Adipose tissue (tissue), 3 donors: ENCODE data around the gene C12orf43. TPM values are rescaled to one million over a fixed set of nuclear protein-coding genes. Genes with fewer than 3 reads are reported as not detected.

ENCODE experiments used
- H3K27ac ChIP-seq: one replicate; pipeline ENCODE4 v1.5.1; 2013; ENCODE audit warnings: low read depth, low read length
- WGBS, 3 donors: extraction: QIAGEN DNeasy Blood & Tissue Kit; methylation state at CpG; one replicate each; pipeline ENCODE4 v1.1.7; 2013; 5-methylcytosine and 5-hydroxymethylcytosine counted together
- polyA plus RNA-seq, 3 donors: library from polyadenylated mRNA; stranded (reverse); fragments of 200-250 nt; gene quantifications; one replicate each; pipeline ENCODE4 v1.2.3, GENCODE V29; 2013
- donor health status: healthy with polysubstance abuse.
- donor health status: Bipolar disorder and iron deficiency.
- donor health status: healthy.

The C12orf43 gene
- polyA plus RNA-seq, 3 donors, result 5.9 to 15.6 (median 7.4) TPM

- 68 to 70% (median 69%) methylated on average over 17 of the region's 17 CpGs for WGBS, 3 donors
- H3K27ac ChIP-seq, result no peak overlapping the region
These were observed 54.4 kb downstream of the C12orf43 start for GRCh38 chr12:120961604-120962531.

- no peak overlapping the region for H3K27ac ChIP-seq
- 63 to 89% (median 82%) methylated on average over 7 of the region's 7 CpGs for WGBS, 3 donors
These were observed 55.6 kb downstream of the C12orf43 start for GRCh38 chr12:120960657-120961056.

- 74 to 83% (median 82%) methylated on average over 13 of the region's 13 CpGs for WGBS, 3 donors
- H3K27ac ChIP-seq, result no peak overlapping the region
These were observed 57.0 kb downstream of the C12orf43 start for GRCh38 chr12:120959111-120959878.

GRCh38 chr12:120956579-120957300, 59.5 kb downstream of the C12orf43 start:
- H3K27ac ChIP-seq, result no peak overlapping the region
- WGBS, 3 donors, result 57 to 85% (median 70%) methylated on average over 5 of the region's 5 CpGs

- H3K27ac ChIP-seq, result no peak overlapping the region
- WGBS, 3 donors, result 69 to 83% (median 80%) methylated on average over 4 of the region's 4 CpGs
These were observed 61.1 kb downstream of the C12orf43 start for GRCh38 chr12:120955232-120955631.

- WGBS, 3 donors, result 97 to 100% (median 100%) methylated on average over 5 of the region's 5 CpGs
- H3K27ac ChIP-seq, result no peak overlapping the region
These were observed 65.5 kb downstream of the C12orf43 start for GRCh38 chr12:120950807-120951206.

Other genes with a start within 250 kb of the C12orf43 start
- 10 to 100 TPM in 2 of 3 donors, 1 to 10 TPM in 1; 9.3 to 20.7 (median 12.9) TPM for gene SPPL3, start 112.1 kb downstream of the C12orf43 start, polyA plus RNA-seq
- gene HNF1A, start 37.9 kb downstream of the C12orf43 start, polyA plus RNA-seq, result 1 to 10 TPM in 1 of 3 donors, under 1 TPM in 1, not detected in 1; 0.62 to 8.2 TPM
- gene OASL, start 22.8 kb upstream of the C12orf43 start, polyA plus RNA-seq, result 1 to 10 TPM in 2 of 3 donors, under 1 TPM in 1; 0.90 to 2.2 (median 1.5) TPM
- under 1 TPM; 0.55 to 0.90 (median 0.61) TPM for gene P2RX7, start 116.4 kb upstream of the C12orf43 start, polyA plus RNA-seq
- gene P2RX4, start 193.6 kb upstream of the C12orf43 start, polyA plus RNA-seq, result 10 to 100 TPM; 10.6 to 21.3 (median 12.0) TPM